T-helper 22 cell (primary cell): ENCODE data around the gene MTCL3.

Source experiments
- DNase-seq: peaks from one replicate; pipeline ENCODE4 v3.0.0-alpha.2; 2020; ENCODE audit warnings: low read depth

MTCL3 gene

DNA sequence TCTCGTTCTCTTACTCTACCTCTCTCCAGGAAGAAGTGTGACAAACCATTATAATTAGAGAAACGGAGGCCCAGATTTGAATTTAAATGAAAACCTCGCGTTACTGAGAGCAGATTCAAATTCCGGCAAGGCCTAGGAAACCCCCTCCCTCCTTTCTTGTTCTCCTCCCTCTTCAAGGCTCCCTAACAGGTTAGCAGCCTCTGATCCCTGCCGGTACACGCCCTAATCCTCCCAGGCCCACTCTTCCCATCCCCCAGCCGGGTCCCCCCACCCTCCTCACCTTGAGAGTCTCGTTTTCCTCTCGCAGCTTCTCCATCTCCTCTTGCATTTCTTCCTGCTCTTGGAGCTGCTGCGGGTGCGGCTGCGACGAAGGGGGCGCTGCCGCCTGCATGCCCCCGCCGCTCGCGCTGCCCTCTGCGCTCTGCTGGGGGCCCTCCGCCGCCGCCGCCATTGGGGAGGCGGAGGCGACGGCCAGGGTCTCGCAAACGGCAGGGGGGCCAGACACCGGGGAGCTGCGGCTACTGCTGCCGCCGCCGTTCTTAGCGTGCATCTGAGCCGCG lies 3.8 kb downstream of the MTCL3 start:
- DNase-seq: no peak

DNA sequence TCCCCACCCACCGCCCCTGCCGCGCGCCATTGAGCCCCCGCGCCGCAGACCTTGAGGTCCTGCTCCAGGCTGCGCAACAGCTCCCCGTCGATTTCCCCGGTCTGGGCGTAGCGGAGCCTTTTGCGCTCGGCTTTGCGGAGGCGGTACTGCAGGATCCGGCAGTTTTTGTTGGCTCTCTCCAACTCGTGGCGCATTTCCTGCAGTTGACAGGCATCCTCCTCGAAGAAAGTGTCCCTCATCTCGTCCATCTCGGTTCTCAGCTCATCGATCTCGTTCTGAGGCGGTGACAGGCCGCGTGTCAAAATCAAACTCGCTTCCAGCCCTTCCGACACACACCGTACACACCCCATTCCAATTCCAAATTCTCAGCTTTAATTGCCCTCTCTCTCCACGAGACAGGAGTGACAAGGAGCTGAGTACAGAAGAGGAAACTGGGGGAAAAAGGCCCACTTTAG lies 4.3 kb downstream of the MTCL3 start:
- peak; percentile 36 for DNase-seq

DNA sequence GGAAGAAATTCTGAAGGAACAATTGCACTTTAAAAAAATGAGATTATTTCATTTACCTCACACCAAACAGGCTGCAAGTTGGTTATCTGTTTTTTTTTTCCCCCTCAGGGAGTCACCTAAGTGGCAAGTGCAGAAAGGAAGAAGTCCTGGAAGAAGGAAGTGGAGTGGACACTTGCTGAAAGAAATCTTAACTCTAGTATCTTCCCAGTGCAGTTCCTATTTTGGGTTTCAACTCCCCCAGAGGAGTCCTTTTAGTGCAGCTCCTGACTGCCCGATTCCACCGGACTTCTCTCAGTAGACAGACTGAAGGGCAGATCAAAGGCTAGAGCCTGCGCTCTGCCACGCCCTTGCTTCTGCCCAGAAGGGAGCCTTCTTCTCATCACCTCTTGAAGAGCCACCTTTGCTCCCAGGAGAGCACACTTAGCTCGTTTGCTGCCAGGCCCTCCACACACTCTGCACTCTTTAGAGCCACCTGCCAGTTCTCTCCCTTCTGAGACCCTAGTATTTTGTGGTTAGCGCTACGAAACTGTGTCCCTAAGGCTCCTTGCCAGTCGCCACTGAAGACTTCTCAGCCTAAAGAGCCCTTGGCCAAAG lies 4.9 kb downstream of the MTCL3 start:
- no peak for DNase-seq

DNA sequence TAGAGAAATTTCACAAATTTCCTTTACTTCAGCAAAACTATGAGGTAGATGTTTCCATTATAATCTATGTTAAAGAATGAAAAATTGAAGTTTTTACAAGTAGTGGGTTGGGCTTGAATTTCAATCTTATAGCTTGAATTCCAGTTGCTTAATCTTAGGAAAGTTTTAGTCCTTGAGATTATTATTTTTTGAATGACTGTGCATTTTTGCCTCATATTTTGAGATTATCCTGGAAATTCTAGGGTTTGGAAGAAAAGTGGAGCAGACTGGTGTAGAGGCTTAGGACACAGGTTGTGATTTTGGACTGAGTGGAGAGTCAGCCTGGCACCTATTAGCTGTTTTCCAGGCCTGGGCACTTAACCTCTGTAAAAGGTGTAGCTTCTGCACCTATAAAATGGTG lies 5.7 kb downstream of the MTCL3 start:
- DNase-seq: no peak

DNA sequence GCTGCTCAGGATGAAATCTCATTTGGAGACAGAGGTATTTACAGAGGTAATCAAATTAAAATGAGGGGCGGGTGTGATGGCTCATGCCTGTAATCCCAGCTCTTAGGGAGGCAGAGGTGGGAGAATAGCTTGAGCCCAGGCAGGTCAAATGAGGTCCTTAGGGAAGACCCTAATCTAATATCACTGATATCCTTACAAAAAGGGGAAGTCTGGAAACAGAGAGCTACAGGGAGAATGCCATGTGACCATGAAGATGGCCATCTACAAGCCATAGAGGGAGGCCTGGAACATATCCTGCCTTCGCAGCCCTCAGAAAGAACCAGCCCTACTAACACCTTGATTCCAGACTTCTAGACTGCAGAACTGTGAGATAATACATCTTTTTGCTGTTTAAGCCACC lies 8.3 kb downstream of the MTCL3 start:
- no peak for DNase-seq

DNA sequence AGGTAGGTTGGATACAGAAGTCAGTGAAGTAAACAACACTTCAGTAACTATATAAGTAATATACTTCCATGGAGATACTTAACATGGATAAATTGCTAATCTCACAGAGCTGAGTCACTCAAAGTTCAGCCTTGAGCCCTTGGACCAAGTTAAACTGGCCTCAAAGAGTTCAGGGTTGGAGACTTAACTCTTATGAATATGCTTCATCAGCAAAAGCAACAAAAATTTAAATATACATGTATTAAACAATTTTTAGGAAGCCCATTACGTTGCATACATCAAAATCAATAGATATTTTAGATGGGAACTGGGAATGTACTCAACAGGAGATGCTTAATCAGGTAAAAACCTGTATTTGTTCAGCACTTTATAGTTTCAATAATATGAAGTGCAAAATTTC lies 12.2 kb downstream of the MTCL3 start:
- no peak for DNase-seq

DNA sequence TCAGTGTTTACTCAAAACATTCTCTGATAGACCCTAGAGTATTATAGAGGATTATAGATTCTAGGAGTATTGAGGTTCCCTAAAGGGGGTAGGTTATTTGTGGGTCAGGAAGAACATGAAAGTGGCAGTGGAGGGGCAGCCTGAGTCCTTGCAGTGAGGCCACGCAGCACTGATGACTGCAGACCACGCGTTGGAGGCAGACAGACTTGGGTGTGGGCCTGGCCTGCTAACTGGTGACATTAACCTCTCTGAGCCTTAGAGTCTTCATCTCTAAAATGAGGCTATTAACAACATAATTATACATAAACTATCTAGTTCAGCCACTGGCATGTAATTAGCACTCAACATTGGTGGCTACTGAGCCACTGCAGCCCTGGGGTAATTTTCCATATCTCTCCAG lies 16.1 kb downstream of the MTCL3 start:
- no peak for DNase-seq

DNA sequence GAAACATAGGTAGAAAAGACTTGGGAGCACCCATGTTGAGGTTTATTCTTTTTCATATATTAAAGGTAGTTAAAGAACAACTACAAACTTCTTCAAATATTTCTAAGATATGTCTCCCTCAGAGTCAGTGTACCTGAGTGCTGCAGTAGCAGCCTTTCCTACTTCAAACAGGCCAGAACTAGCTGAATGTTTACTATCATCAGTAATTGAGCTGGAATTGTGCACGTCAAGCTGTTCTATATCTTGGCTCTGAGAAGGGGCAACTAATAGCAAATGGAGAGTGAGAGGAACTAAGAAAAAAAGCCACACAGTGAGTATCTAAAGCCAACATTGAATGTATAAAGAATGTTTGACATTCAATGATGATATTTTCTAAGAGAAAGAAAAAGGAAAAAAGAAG lies 21.7 kb downstream of the MTCL3 start:
- no peak for DNase-seq

DNA sequence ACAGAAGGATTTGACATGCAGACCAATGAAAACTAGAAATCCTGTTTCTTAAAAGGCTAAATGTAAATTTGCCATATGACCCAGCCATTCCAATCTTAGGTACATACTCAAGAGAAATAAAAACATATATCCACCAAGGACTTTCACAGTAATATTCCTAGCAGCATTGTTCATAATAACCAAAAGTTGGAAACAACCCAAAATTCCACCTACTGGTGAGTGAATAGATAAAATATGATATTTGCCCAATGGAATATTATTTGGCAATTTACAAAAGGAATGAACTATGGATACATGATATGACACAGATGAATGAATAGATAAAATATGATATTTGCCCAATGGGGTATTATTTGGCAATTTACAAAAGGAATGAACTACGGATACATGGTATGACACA lies 22.7 kb downstream of the MTCL3 start:
- no peak for DNase-seq

DNA sequence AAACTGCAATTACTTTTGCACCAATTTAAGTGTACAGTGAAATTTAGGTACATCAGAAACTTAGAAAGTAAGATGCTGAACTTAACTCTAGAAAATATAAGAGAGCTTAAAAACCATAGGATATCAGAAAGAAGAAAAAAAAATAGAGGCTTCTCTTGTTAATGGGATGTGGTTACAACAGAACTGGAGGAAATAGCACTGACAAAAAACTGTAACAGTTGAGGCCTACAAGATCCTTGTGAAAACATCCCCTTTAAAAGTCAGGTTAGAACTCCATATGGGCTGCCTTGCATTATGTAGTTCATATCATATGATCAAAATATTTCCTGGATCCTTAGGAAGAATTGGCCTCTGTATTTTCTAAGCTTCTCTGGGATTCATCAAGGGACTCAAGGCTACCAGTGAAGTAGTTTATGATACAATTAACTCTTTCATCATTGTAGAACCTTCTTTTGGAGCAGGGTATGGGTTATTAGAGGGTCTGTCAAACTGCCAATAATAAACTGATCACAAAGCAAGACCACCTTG lies 24.8 kb downstream of the MTCL3 start:
- no peak for DNase-seq

DNA sequence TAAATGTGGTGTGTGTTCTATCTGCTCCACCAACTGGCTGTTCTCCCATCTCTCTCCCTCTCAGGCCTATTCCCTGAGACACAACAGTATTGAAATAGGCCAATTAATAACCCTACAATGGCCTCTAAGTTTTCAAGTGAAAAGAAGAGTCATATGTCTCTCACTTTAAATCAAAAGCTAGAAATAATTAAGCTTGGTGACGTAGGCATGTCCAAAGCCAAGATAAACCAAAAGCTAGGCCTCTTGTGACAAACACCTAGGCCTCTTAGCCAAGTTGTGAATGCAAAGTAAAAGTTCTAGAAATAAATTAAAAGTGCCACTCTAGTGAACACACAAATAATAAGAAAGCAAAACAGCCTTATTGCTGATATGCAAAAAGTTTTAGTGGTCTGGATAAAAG lies 29.9 kb downstream of the MTCL3 start:
- no peak for DNase-seq

DNA sequence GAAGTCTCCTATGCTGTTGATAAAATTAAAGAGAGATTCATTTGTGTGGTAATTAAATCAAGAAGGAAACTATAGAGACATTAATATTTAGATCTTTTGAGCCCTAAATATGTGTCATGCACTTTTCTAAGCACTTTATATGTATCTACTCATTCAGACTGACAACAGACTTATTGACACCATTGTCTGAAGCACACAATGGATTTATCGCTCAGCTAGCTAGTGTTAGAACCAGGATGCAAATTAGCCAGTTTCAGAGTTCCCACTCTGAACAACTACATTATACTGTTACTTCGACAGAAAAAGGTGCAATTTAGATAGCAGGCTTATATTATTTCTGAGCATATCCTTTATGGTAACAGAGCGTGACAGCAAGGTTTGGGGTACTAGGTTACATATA lies 32.2 kb downstream of the MTCL3 start:
- no peak for DNase-seq

DNA sequence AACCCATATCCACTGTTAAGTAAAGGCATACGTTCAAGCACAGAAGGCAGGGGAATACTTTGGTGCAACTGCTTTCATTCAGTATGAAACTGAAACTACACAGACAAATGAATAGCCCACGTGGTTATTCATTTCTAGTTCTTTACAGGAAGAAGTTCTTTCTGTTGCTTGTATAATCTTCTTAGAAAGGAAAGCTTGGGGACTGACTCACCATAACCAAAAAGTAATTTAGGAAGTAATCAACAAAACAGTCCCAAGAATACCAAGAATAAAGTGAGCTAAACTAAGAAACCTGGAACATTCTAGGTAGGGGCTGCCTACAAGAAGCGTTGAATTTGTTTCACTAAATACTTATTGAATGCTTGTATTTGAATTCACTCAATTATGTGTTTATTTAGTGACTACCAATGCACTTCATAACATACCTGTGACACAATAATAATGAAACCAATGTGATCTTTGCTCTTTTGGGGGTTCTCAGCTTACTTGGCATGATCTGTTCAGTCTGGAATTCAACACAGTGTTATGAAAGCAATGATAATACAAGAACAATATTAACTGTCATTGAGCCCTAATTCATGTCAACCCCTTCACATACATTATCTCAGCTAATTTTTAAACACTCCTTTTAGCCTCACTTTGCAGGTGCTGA lies 34.8 kb downstream of the MTCL3 start:
- no peak for DNase-seq

DNA sequence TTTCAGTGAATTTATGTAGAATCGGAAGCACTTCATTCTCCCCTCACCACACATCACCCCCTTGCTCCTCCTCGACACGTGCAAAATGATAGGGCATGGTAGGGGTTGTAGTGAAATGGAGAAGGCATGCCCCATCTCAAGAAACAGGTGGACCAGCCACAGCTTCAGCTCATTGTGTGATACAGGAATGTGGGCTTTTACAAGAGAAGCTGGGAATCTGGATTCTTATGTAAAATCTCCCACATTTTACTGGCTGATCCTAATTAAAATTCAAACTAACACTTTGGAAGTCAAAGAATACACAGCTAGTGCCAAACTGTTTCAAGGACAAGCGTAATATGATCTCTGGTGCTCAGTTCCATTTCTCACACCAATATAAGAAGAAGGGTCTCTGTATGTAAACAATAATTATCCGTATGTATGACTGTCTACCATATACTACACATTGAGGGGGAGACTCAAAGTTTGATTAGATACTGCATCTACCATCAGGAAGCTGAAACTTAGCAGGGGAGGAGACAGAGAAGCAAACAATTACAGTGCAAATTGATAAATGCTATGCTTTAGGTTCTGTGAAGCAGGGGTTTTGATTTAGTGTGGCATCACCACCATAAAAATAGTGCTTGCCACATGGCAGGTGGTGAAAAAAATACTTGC lies 35.6 kb downstream of the MTCL3 start:
- no peak for DNase-seq

DNA sequence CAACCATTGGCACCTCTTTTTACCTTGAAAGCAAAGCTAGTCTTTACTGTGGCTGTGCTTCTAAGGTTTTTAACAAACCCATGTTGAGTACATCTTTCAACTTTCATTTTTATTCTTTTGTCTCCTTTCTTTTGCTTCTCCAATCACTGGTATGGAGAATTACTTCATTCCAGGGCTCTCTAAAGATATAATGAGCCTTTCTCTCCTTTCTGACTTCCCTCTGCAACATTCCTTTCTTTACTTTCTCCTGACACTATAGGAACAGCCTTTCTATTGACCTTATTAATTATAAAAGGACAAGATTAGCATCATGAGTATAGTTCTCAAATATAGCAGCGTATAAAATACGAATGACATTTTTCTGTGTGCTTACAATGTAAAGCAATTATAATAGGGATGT lies 36.8 kb downstream of the MTCL3 start:
- no peak for DNase-seq

DNA sequence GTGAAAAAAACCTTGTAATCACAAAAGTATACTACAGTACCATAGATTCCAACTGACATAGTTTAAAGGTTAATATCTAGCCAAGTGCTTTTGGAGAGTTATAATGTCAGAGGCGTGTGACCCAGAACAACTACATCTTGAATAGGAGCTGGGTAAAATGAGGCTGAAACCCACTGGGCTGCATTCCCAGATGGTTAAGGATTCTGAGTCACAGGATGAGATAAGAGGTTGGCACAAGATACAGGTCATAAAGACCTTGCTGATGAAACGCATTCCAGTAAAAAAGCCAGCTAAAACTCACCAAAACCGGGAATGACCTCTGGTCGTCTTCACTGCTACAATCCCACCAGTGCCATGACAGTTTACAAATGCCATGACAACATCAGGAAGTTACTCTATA lies 37.5 kb downstream of the MTCL3 start:
- no peak for DNase-seq

DNA sequence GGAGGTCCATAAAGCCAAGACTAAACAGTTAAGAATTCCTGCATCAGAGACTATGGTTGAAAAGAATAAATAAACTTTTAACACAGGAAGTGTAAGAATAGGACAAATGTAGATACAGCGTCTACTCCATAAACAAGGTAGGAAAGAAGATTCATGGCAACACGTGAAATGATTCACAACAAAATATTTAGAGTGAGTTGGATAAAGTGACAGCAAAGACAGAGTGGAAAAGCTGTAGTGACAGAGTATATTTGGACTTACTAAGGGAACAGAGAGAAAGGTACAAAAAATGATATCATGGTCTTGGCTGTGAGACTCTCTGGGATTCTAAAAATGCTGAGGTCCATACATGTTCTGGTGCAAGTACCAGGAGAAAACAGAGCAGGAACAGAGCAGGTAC lies 38.0 kb downstream of the MTCL3 start:
- no peak for DNase-seq

DNA sequence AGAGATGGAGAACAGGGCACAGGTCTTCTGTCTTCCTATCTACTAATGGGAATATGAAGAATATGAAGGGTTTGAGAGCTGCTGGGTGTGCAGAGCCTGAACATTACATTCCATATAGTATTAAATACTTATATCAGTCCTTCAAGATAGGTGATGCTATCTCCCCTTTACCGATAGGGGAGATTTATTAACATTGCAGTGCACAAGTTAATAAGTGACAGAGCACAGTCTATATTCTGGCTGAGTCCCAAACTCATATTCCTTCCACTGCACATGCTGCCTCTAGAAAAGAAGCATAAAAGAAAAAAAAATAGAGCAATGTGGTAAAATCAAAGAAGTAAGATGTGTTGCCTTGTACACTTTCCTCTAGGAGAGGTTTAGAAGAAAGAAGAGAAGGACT lies 41.5 kb downstream of the MTCL3 start:
- no peak for DNase-seq

DNA sequence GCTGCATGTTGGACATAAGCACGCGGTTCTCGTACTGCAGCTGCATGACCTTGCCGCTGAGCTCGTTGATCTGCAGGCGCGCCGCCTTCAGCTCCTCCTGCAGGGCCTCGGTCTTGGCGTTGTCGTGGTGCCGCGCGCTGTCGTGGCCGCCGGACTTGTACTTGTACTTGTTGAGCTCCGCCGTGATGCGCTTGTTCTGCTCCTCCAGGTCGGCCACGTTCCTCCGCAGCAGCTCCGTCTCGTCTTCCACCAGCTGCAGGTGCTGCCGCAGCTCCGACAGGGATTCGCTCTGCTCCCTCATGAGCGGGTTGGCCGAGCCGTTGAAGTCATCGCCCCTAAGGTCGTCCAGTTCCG lies 43.3 kb downstream of the MTCL3 start:
- DNase-seq: no peak

DNA sequence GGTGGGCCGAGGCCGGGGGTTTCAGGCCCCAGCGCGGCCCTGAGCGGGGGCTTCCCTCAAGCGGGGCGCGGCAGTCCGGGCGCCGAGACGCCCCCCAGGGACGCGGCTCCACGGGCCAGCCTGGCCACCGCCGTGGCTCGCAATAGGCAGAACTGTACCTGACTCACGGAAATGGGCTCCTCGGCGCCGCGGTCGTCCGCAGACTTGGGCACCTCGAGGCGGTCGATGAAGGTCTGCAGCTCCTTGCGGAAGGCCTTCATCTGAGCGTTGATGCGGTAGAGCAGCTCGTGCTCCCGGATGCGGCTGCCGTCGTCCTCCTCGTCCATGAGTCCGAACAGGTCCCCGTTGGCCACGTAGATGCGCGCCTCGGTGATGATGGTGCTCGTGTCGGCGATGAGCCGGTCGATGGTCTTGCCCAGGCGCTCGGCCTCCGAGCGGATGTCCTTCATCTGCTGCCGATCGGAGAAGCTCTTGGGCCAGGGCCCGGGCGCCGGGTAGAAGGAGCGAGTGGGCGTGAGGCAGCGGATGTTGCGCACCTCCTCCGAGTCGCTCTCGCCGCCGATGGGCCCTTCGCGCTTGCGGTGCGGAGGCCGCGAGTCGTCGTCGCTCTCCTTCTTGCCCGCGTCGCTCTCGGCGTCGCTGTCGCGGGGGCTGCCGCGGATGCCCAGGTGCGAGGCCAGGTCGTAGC lies 43.9 kb downstream of the MTCL3 start:
- DNase-seq: no peak

DNA sequence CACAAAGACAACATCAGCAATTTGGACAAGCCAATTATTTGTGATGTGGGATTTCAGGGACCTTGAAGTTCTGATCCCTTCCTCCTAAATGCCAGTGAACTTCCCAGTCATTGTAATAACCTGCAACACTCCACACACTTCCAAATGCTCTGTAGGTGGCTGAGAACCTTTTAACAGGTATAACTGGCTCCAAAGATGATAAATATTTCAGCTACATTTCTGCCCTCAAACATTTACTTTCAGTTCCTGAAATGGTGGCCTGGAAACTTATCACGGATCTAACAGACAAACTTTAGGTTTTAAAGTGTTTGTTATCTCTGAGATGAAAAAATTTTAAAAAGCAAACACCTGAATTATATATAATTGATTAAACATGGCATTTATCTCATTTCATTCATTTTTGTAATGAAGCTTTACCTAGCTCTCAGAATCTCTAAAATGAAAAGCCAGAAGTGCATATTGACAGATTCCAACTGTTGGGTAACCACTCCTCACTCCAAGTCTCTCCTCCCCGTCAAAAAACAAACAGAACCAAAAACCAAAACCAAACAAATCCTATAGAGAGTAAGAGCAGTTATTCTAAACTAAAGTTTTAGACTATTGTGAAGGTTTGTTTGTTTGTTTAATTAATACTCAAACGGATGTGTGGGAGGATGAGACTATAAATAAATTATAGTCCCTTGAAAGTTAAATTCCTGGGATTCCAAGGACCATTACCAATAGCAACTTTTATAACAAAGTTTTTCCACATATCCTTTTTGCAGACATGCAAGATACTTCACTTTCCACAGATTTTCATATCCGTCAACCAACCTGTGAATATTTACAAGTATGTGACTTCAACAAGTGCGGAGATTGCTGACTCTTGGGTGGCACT lies 47.5 kb downstream of the MTCL3 start:
- no peak for DNase-seq

DNA sequence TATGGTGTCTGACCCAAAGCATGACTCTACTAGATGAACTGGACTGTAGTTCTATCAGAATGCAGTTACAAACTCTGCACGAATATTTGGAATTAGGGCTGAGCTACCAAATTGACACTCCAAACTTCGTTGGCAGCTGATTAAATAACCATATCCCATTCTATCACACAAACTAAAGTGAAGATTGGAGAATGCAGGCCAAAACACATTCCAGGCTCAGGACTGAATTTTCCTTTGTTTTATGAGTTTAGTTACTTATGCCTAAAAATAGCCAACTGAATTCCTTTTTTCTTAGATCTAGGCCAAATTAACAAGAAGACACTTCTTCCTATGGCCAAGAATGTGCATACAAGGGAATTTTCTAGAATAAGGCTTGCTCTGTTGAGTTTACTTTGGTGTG lies 50.2 kb downstream of the MTCL3 start:
- no peak for DNase-seq
